ENCODE results near the gene CHST15.

CHST15 gene

GRCh38 chr10:123997013-123997412 is 96.4 kb downstream of the CHST15 start:
- Histone ChIP-seq H3K4me1 (no peaks in the 10 kb centered on the region), H3K36me3 (no peaks in the 10 kb centered on the region), H3K9me3 (no peaks in the 10 kb centered on the region), H3K4me3 (ENCODE audit: low read depth, low read length) (no peak overlapping the region), H3K27me3 (peaks cover 22% of the 10 kb centered on the region)
- DNase-seq = no peak
- TF ChIP-seq, protein P1, sequence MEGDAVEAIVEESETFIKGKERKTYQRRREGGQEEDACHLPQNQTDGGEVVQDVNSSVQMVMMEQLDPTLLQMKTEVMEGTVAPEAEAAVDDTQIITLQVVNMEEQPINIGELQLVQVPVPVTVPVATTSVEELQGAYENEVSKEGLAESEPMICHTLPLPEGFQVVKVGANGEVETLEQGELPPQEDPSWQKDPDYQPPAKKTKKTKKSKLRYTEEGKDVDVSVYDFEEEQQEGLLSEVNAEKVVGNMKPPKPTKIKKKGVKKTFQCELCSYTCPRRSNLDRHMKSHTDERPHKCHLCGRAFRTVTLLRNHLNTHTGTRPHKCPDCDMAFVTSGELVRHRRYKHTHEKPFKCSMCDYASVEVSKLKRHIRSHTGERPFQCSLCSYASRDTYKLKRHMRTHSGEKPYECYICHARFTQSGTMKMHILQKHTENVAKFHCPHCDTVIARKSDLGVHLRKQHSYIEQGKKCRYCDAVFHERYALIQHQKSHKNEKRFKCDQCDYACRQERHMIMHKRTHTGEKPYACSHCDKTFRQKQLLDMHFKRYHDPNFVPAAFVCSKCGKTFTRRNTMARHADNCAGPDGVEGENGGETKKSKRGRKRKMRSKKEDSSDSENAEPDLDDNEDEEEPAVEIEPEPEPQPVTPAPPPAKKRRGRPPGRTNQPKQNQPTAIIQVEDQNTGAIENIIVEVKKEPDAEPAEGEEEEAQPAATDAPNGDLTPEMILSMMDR (IDR thresholded peaks at IDR 0.05; ENCODE audit: low read depth, low read length) = no peak

- DNase-seq = no peak
- no peak overlapping the region for H3K4me3 ChIP-seq (ENCODE audit: low read depth, low read length)
- peaks cover 26% of the 10 kb centered on the region for H3K27me3 ChIP-seq
- TF ChIP-seq, protein P1 (IDR thresholded peaks at IDR 0.05; ENCODE audit: low read depth, low read length) = no peak
- H3K36me3 ChIP-seq = no peaks in the 10 kb centered on the region
- no peaks in the 10 kb centered on the region for H3K9me3 ChIP-seq
- H3K4me1 ChIP-seq = no peaks in the 10 kb centered on the region
Observed at GRCh38 chr10:123996302-123996701, 97.1 kb downstream of the CHST15 start.

- TF ChIP-seq, protein P1 (IDR thresholded peaks at IDR 0.05; ENCODE audit: low read depth, low read length) = peak; percentile 59
- H3K9me3 ChIP-seq = no peaks in the 10 kb centered on the region
- peaks cover 33% of the 10 kb centered on the region for H3K27me3 ChIP-seq
- no peaks in the 10 kb centered on the region for H3K36me3 ChIP-seq
- DNase-seq = peak; percentile 65
- no peaks in the 10 kb centered on the region for H3K4me1 ChIP-seq
- H3K4me3 ChIP-seq (ENCODE audit: low read depth, low read length) = peak overlapping the region; percentile 50
Observed at GRCh38 chr10:123995461-123996131, 97.8 kb downstream of the CHST15 start.

- no peaks in the 10 kb centered on the region for H3K4me1 ChIP-seq
- no peaks in the 10 kb centered on the region for H3K36me3 ChIP-seq
- TF ChIP-seq, protein P1 (IDR thresholded peaks at IDR 0.05; ENCODE audit: low read depth, low read length) = no peak
- no peaks in the 10 kb centered on the region for H3K9me3 ChIP-seq
- peak overlapping the region; percentile 50 for H3K4me3 ChIP-seq (ENCODE audit: low read depth, low read length)
- H3K27me3 ChIP-seq = peaks cover 38% of the 10 kb centered on the region
- no peak for DNase-seq
Observed at GRCh38 chr10:123995082-123995460, 98.3 kb downstream of the CHST15 start.

DNA sequence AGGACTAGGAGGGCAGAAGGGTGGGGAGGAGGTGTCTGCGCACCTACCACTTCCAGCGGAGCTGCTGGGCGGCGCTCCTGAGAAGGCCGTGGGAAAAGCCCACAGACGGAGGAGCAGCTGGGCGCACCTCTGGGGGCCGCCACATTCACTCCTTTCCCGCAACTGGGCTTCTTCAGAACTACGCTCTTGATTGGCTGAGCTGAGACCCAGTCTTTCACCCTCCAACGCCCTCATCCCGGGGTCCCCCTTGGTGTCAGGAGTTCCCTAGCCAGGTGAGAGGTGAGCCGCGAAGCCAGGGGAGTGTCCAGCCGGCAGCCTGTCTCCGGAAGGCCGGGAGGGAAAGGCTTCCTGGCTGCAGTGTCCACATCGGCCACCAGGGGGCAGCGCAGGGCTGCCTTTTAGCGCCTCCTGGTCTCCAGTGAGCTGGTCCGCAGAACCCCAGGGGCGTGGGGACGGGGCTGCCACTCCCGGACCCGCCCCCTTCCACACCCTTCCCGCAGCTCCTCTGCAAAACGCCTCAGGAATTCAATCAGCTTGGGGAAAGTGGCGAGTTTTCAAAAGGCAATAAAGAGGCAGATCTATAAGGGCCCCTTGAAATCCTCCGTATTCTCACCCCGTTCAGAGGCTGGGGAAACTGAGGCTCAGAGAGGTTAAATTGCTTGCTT is 98.8 kb downstream of the CHST15 start:
- peaks cover 38% of the 10 kb centered on the region for H3K27me3 ChIP-seq
- peak; percentile 87 for DNase-seq
- no peaks in the 10 kb centered on the region for H3K9me3 ChIP-seq
- TF ChIP-seq, protein P1 (IDR thresholded peaks at IDR 0.05; ENCODE audit: low read depth, low read length) = peak; percentile 85
- H3K4me3 ChIP-seq (ENCODE audit: low read depth, low read length) = peak overlapping the region; percentile 50
- no peaks in the 10 kb centered on the region for H3K4me1 ChIP-seq
- no peaks in the 10 kb centered on the region for H3K36me3 ChIP-seq

All from BE2C (cell line).